ENCODE results near the gene S100A7A. TPM values are rescaled to one million over a fixed set of nuclear protein-coding genes. Genes with fewer than 3 reads are reported as not detected.

Gene S100A7A
- total and polyA plus RNA-seq, 10 of the 15 experiments (the other 5 are each of a cell fraction or from before 2014, with no cell fraction given), result not detected

DNA sequence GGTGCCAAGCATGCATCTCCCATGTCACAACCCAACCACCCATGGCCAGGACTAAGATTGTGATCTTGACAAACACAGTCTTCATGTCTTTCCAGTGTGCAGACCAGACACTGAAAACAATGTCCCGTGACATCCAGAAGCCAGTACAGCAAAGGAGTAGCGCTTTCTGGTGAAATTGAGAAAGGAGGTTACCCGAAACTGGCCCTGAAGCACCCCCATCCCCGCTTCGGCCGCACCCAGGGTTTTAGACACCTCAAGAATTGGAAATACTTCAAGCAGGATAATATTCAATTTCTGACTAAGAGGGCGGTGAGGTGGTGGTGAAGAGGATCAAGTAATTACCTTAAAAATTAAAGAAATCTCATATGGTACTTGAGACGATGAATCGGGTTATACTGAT lies 14.9 kb upstream of the S100A7A start:
- SMC1A ChIA-PET (ENCODE audit: uncharacterized antibody, unreplicated experiment), result no interaction called here
- FAIRE-seq (no peak), DNase-seq (ENCODE audit: low read depth, low spot score) (no peak), ATAC-seq (no peak)
- Histone ChIP-seq H3K9me3 (replicated peaks; ENCODE audit: control insufficient read depth, insufficient read depth, low read length) (no peaks in the 10 kb centered on the region), H3K36me3 (ENCODE audit: control insufficient read depth in 2 of 2, insufficient read depth in 2 of 2, low read length in 1 of 2) (no peaks in the 10 kb centered on the region), H3K9ac (ENCODE audit: control insufficient read depth, insufficient read depth, low read length) (no peak overlapping the region), H3K79me2 (ENCODE audit: control insufficient read depth, insufficient read depth, low read length) (no peaks in the 10 kb centered on the region), H3K27me3 (replicated peaks in 1 of 2; ENCODE audit: control insufficient read depth in 2 of 2, insufficient read depth in 2 of 2, low read length in 1 of 2) (peaks cover 0 to 4% of the 10 kb centered on the region in 2 experiments; a peak in 2 of 4 replicates), H2AFZ (ENCODE audit: control insufficient read depth, low read depth, low read length) (no peak overlapping the region), H3K27ac (ENCODE audit: control insufficient read depth, insufficient read depth) (no peak overlapping the region), H4K20me1 (ENCODE audit: control insufficient read depth, insufficient read depth) (no peaks in the 10 kb centered on the region), H3K4me3 (no peak overlapping the region), H3K4me1 (ENCODE audit: control insufficient read depth, insufficient read depth, low read length) (no peaks in the 10 kb centered on the region), H3K4me2 (ENCODE audit: control insufficient read depth, insufficient read depth) (no peak overlapping the region)
- 38% methylated on average over 9 of the region's 9 CpGs for WGBS (ENCODE audit: insufficient coverage, insufficient replicate concordance, low lambda C conversion rate, missing lambda C conversion rate)
- POLR2A ChIA-PET, result no interaction called here
- CTCF ChIA-PET, result interaction anchor here (6.8 kb wide), 1 partner anchor 49 kb away, joined by 44 read pairs; no protein-coding TSS in a partner anchor
- RAD21 ChIA-PET (ENCODE audit: unreplicated experiment), result no interaction called here
- BruUV-seq (replicated peaks), result no TSS peak
- in situ Hi-C loops (cut with MboI) (no loop called here), intact Hi-C loops (cut with micrococcal nuclease; ENCODE audit: unreplicated experiment) (loop anchor here (5.0 kb wide), 1 partner anchor 96 kb away; no protein-coding TSS in a partner anchor)
- TF ChIP-seq, protein P1, sequence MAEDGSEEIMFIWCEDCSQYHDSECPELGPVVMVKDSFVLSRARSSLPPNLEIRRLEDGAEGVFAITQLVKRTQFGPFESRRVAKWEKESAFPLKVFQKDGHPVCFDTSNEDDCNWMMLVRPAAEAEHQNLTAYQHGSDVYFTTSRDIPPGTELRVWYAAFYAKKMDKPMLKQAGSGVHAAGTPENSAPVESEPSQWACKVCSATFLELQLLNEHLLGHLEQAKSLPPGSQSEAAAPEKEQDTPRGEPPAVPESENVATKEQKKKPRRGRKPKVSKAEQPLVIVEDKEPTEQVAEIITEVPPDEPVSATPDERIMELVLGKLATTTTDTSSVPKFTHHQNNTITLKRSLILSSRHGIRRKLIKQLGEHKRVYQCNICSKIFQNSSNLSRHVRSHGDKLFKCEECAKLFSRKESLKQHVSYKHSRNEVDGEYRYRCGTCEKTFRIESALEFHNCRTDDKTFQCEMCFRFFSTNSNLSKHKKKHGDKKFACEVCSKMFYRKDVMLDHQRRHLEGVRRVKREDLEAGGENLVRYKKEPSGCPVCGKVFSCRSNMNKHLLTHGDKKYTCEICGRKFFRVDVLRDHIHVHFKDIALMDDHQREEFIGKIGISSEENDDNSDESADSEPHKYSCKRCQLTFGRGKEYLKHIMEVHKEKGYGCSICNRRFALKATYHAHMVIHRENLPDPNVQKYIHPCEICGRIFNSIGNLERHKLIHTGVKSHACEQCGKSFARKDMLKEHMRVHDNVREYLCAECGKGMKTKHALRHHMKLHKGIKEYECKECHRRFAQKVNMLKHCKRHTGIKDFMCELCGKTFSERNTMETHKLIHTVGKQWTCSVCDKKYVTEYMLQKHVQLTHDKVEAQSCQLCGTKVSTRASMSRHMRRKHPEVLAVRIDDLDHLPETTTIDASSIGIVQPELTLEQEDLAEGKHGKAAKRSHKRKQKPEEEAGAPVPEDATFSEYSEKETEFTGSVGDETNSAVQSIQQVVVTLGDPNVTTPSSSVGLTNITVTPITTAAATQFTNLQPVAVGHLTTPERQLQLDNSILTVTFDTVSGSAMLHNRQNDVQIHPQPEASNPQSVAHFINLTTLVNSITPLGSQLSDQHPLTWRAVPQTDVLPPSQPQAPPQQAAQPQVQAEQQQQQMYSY (CRISPR knock-in tag; IDR thresholded peaks at IDR 0.05), result no peak
- TF ChIP-seq SIN3A (IDR thresholded peaks at IDR 0.05; ENCODE audit: low read depth, low read length), result no peak
- no peak for TF ChIP-seq SMAD1 (IDR thresholded peaks at IDR 0.05; ENCODE audit: low read depth, partially characterized antibody)
- TF ChIP-seq EP300 (IDR thresholded peaks at IDR 0.05; ENCODE audit: borderline replicate concordance in 1 of 2, control insufficient read depth in 1 of 2, low read depth in 2 of 2, low read length in 2 of 2), result no peak
- TF ChIP-seq YY1 (IDR thresholded peaks at IDR 0.05; ENCODE audit: low read depth, low read length), result no peak
- TF ChIP-seq FOXK2 (IDR thresholded peaks at IDR 0.05), result no peak
- no peak for TF ChIP-seq RAD51 (IDR thresholded peaks at IDR 0.05)
- no peak for TF ChIP-seq ZNF207 (IDR thresholded peaks at IDR 0.05; ENCODE audit: borderline replicate concordance)
- TF ChIP-seq SREBF1 (IDR thresholded peaks at IDR 0.05; ENCODE audit: low read length), result no peak
- TF ChIP-seq, protein P2, sequence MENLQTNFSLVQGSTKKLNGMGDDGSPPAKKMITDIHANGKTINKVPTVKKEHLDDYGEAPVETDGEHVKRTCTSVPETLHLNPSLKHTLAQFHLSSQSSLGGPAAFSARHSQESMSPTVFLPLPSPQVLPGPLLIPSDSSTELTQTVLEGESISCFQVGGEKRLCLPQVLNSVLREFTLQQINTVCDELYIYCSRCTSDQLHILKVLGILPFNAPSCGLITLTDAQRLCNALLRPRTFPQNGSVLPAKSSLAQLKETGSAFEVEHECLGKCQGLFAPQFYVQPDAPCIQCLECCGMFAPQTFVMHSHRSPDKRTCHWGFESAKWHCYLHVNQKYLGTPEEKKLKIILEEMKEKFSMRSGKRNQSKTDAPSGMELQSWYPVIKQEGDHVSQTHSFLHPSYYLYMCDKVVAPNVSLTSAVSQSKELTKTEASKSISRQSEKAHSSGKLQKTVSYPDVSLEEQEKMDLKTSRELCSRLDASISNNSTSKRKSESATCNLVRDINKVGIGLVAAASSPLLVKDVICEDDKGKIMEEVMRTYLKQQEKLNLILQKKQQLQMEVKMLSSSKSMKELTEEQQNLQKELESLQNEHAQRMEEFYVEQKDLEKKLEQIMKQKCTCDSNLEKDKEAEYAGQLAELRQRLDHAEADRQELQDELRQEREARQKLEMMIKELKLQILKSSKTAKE (IDR thresholded peaks at IDR 0.05; ENCODE audit: low read depth, poor library complexity, severe bottlenecking), result no peak
- TF ChIP-seq FOXM1 (IDR thresholded peaks at IDR 0.05; ENCODE audit: low read depth, low read length), result no peak
- TF ChIP-seq, protein P3, sequence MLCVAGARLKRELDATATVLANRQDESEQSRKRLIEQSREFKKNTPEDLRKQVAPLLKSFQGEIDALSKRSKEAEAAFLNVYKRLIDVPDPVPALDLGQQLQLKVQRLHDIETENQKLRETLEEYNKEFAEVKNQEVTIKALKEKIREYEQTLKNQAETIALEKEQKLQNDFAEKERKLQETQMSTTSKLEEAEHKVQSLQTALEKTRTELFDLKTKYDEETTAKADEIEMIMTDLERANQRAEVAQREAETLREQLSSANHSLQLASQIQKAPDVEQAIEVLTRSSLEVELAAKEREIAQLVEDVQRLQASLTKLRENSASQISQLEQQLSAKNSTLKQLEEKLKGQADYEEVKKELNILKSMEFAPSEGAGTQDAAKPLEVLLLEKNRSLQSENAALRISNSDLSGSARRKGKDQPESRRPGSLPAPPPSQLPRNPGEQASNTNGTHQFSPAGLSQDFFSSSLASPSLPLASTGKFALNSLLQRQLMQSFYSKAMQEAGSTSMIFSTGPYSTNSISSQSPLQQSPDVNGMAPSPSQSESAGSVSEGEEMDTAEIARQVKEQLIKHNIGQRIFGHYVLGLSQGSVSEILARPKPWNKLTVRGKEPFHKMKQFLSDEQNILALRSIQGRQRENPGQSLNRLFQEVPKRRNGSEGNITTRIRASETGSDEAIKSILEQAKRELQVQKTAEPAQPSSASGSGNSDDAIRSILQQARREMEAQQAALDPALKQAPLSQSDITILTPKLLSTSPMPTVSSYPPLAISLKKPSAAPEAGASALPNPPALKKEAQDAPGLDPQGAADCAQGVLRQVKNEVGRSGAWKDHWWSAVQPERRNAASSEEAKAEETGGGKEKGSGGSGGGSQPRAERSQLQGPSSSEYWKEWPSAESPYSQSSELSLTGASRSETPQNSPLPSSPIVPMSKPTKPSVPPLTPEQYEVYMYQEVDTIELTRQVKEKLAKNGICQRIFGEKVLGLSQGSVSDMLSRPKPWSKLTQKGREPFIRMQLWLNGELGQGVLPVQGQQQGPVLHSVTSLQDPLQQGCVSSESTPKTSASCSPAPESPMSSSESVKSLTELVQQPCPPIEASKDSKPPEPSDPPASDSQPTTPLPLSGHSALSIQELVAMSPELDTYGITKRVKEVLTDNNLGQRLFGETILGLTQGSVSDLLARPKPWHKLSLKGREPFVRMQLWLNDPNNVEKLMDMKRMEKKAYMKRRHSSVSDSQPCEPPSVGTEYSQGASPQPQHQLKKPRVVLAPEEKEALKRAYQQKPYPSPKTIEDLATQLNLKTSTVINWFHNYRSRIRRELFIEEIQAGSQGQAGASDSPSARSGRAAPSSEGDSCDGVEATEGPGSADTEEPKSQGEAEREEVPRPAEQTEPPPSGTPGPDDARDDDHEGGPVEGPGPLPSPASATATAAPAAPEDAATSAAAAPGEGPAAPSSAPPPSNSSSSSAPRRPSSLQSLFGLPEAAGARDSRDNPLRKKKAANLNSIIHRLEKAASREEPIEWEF (IDR thresholded peaks at IDR 0.05; ENCODE audit: insufficient replicate concordance, low read depth, low read length), result no peak
- TF ChIP-seq NR2C2 (IDR thresholded peaks at IDR 0.05; ENCODE audit: borderline replicate concordance, control insufficient read depth, insufficient read length, low read depth), result no peak
- no peak for TF ChIP-seq MEF2B (IDR thresholded peaks at IDR 0.05; ENCODE audit: partially characterized antibody, poor library complexity, severe bottlenecking)

Data from GM12878 (cell line).